ENCODE measurements around the gene DEPDC1B. TPM values are rescaled to one million over a fixed set of nuclear protein-coding genes. Genes with fewer than 3 reads are reported as not detected.
"Not testable (repeated sequence)": the region's sequence is repeated elsewhere in the genome, so short reads cannot be mapped to it uniquely, and the experiment has no call there.

Gene DEPDC1B
- total and polyA plus RNA-seq, 4 donors, result 0.55 to 3.1 (median 0.70) TPM

GRCh38 chr5:60740322-60740721, 40.4 kb upstream of the DEPDC1B start:
- DNase-seq, result no peak
- TF ChIP-seq CTCF (IDR thresholded peaks at IDR 0.05; ENCODE audit: control extremely low read depth, extremely low read depth), result no peak
- Histone ChIP-seq H3K27me3 (ENCODE audit: control insufficient read depth in 3 of 3, insufficient read depth in 3 of 3, low read length in 2 of 3) (no peaks in the 10 kb centered on the region), H3K36me3 (ENCODE audit: control insufficient read depth in 4 of 4, insufficient read depth in 4 of 4, low read length in 4 of 4) (no peaks in the 10 kb centered on the region), H3K9ac (ENCODE audit: insufficient read depth in 1 of 2, low read length in 2 of 2) (no peak overlapping the region), H3K9me3 (ENCODE audit: control insufficient read depth in 4 of 4, insufficient read depth in 3 of 4, low read length in 3 of 4) (peaks cover 0 to 8% (median 0%) of the 10 kb centered on the region in 4 donors), H3K4me1 (ENCODE audit: control insufficient read depth in 5 of 5, insufficient read depth in 5 of 5, low read length in 5 of 5) (no peaks in the 10 kb centered on the region), H3K27ac (ENCODE audit: low read depth in 1 of 2, low read length in 1 of 2) (no peak overlapping the region), H3K4me3 (no peak overlapping the region)
- ATAC-seq (ENCODE audit: insufficient read depth, low FRiP score), result no peak
- WGBS, 2 donors, result 93 to 100% methylated on average over 2 of the region's 2 CpGs

GRCh38 chr5:60738933-60739332, 39.0 kb upstream of the DEPDC1B start:
- no peak for ATAC-seq (ENCODE audit: insufficient read depth, low FRiP score)
- peaks cover 0 to 8% (median 0%) of the 10 kb centered on the region in 4 donors for H3K9me3 ChIP-seq (ENCODE audit: control insufficient read depth in 4 of 4, insufficient read depth in 3 of 4, low read length in 3 of 4)
- H3K27ac ChIP-seq (ENCODE audit: low read depth in 1 of 2, low read length in 1 of 2), result no peak overlapping the region
- no peak overlapping the region for H3K4me3 ChIP-seq
- DNase-seq, result no peak
- H3K36me3 ChIP-seq (ENCODE audit: control insufficient read depth in 4 of 4, insufficient read depth in 4 of 4, low read length in 4 of 4), result no peaks in the 10 kb centered on the region
- 58 to 80% methylated on average over 3 of the region's 3 CpGs for WGBS, 2 donors
- TF ChIP-seq CTCF (IDR thresholded peaks at IDR 0.05; ENCODE audit: control extremely low read depth, extremely low read depth), result no peak
- no peaks in the 10 kb centered on the region for H3K4me1 ChIP-seq (ENCODE audit: control insufficient read depth in 5 of 5, insufficient read depth in 5 of 5, low read length in 5 of 5)
- no peak overlapping the region for H3K9ac ChIP-seq (ENCODE audit: insufficient read depth in 1 of 2, low read length in 2 of 2)
- no peaks in the 10 kb centered on the region for H3K27me3 ChIP-seq (ENCODE audit: control insufficient read depth in 3 of 3, insufficient read depth in 3 of 3, low read length in 2 of 3)

GRCh38 chr5:60738461-60738860, 38.5 kb upstream of the DEPDC1B start:
- DNase-seq (no peak), ATAC-seq (ENCODE audit: insufficient read depth, low FRiP score) (no peak)
- Histone ChIP-seq H3K27me3 (ENCODE audit: control insufficient read depth in 3 of 3, insufficient read depth in 3 of 3, low read length in 2 of 3) (no peaks in the 10 kb centered on the region), H3K9ac (ENCODE audit: insufficient read depth in 1 of 2, low read length in 2 of 2) (no peak overlapping the region), H3K36me3 (ENCODE audit: control insufficient read depth in 4 of 4, insufficient read depth in 4 of 4, low read length in 4 of 4) (no peaks in the 10 kb centered on the region), H3K4me1 (ENCODE audit: control insufficient read depth in 5 of 5, insufficient read depth in 5 of 5, low read length in 5 of 5) (no peaks in the 10 kb centered on the region), H3K9me3 (ENCODE audit: control insufficient read depth in 4 of 4, insufficient read depth in 3 of 4, low read length in 3 of 4) (peaks cover 0 to 8% (median 0%) of the 10 kb centered on the region in 4 donors), H3K27ac (ENCODE audit: low read depth in 1 of 2, low read length in 1 of 2) (no peak overlapping the region), H3K4me3 (no peak overlapping the region)
- TF ChIP-seq CTCF (IDR thresholded peaks at IDR 0.05; ENCODE audit: control extremely low read depth, extremely low read depth), result no peak
- WGBS, 2 donors, result 77 to 83% methylated on average over 4 of the region's 4 CpGs

- not testable (repeated sequence) for H3K9me3 ChIP-seq (ENCODE audit: control insufficient read depth in 4 of 4, insufficient read depth in 3 of 4, low read length in 3 of 4); H3K27ac ChIP-seq (ENCODE audit: low read depth in 1 of 2, low read length in 1 of 2); H3K36me3 ChIP-seq (ENCODE audit: control insufficient read depth in 4 of 4, insufficient read depth in 4 of 4, low read length in 4 of 4); H3K9ac ChIP-seq (ENCODE audit: insufficient read depth in 1 of 2, low read length in 2 of 2); H3K27me3 ChIP-seq (ENCODE audit: control insufficient read depth in 3 of 3, insufficient read depth in 3 of 3, low read length in 2 of 3); H3K4me1 ChIP-seq (ENCODE audit: control insufficient read depth in 5 of 5, insufficient read depth in 5 of 5, low read length in 5 of 5); H3K4me3 ChIP-seq; ATAC-seq (ENCODE audit: insufficient read depth, low FRiP score); DNase-seq
These were observed 30.9 kb upstream of the DEPDC1B start for GRCh38 chr5:60730858-60731257.

All from lung (tissue), 12 donors.